PC-3 (cell line): ENCODE results near the gene MARCHF3. TPM values are rescaled to one million over a fixed set of nuclear protein-coding genes. Genes with fewer than 3 reads are reported as not detected.

Experiments
- ATAC-seq: fragments of 200-7000 bp; cut with Tn5 transposase; 2 replicates; pipeline ENCODE4 v1.9.1; 2020; ENCODE audit warnings: mild to moderate bottlenecking, moderate library complexity
- BruUV-seq: library from RNA; stranded (reverse); fragments of 400-500 nt; replicated peaks from 2 replicates; lab custom pipeline; 2021; lab: Mats Ljungman, UMichigan
- CTCF ChIA-PET: fragments of 300-600 bp; sonication (Branson Sonifier 250); formaldehyde crosslinking; loops from one replicate; lab custom pipeline; 2022; ENCODE audit warnings: antibody characterized with exemption; lab: Charles Lee
- POLR2A ChIA-PET: fragments of 300-600 bp; sonication (Branson Sonifier 250); formaldehyde crosslinking; loops from one replicate; lab custom pipeline; 2022; ENCODE audit warnings: antibody characterized with exemption; ENCODE audit not compliant: unreplicated experiment; lab: Charles Lee
- DNase-seq: peaks from one replicate; pipeline ENCODE4 v3.0.0-alpha.2; 2015
- H2AFZ ChIP-seq: fragments of 300-600 bp; sonication (generic); 2 replicates; pipeline ENCODE4 v1.6.0; 2016; ENCODE audit warnings: antibody characterized with exemption, low read length
- H3F3A ChIP-seq: fragments of 300-600 bp; sonication (generic); one replicate; pipeline ENCODE4 v1.6.0; 2017; ENCODE audit warnings: antibody characterized with exemption, low read length, control low read depth, mild to moderate bottlenecking; ENCODE audit not compliant: unreplicated experiment
- H3K27ac ChIP-seq: fragments of 300-600 bp; sonication (generic); 2 replicates; pipeline ENCODE4 v1.5.1; 2016; ENCODE audit warnings: mild to moderate bottlenecking, low read length
- H3K27me3 ChIP-seq: fragments of 300-600 bp; sonication (generic); 2 replicates; pipeline ENCODE4 v1.6.1; 2016; ENCODE audit warnings: low read length, mixed read lengths
- H3K36me3 ChIP-seq: fragments of 300-600 bp; sonication (generic); 2 replicates; pipeline ENCODE4 v1.6.1; 2016; ENCODE audit warnings: low read depth, mixed run types, low read length, mixed read lengths
- H3K4me1 ChIP-seq: fragments of 300-600 bp; sonication (generic); 2 replicates; pipeline ENCODE4 v1.5.1; 2016; ENCODE audit warnings: low read length; ENCODE audit not compliant: insufficient read depth
- H3K4me2 ChIP-seq: fragments of 300-600 bp; sonication (generic); 2 replicates; pipeline ENCODE4 v1.6.0; 2016; ENCODE audit warnings: low read length
- H3K4me3 ChIP-seq: fragments of 300-600 bp; sonication (generic); 2 replicates; pipeline ENCODE4 v1.5.1; 2016; ENCODE audit warnings: mild to moderate bottlenecking, low read length, mixed read lengths
- H3K79me2 ChIP-seq: fragments of 300-600 bp; sonication (generic); 2 replicates; pipeline ENCODE4 v1.6.1; 2017; ENCODE audit warnings: low read length, mixed read lengths
- H3K9ac ChIP-seq: fragments of 300-600 bp; sonication (generic); 2 replicates; pipeline ENCODE4 v1.6.0; 2016; ENCODE audit warnings: mild to moderate bottlenecking, low read length
- H3K9me2 ChIP-seq: fragments of 300-600 bp; sonication (generic); replicated peaks from 2 replicates; pipeline ENCODE4 v1.6.1; 2016; ENCODE audit warnings: mixed run types, low read length, mixed read lengths
- H3K9me3 ChIP-seq: fragments of 300-600 bp; sonication (generic); 2 replicates; pipeline ENCODE4 v1.6.1; 2016; ENCODE audit warnings: low read length, mixed read lengths
- H4K20me1 ChIP-seq: fragments of 300-600 bp; sonication (generic); 2 replicates; pipeline ENCODE4 v1.6.1; 2016; ENCODE audit warnings: low read length, mixed read lengths
- CTCF ChIP-seq: fragments of 300-600 bp; sonication (generic); conservative IDR thresholded peaks from 2 replicates; pipeline ENCODE4 v1.5.1; 2017; ENCODE audit warnings: antibody characterized with exemption, low read depth, mild to moderate bottlenecking, low read length
- EZH2 ChIP-seq: fragments of 300-600 bp; sonication (generic); IDR thresholded peaks from one replicate; pipeline ENCODE4 v1.6.1; 2017; ENCODE audit warnings: antibody characterized with exemption, mild to moderate bottlenecking, low read length; ENCODE audit not compliant: unreplicated experiment
- EZH2phosphoT487 ChIP-seq: fragments of 300-600 bp; sonication (generic); IDR thresholded peaks from 2 replicates; pipeline ENCODE4 v1.6.1; 2018; ENCODE audit warnings: mild to moderate bottlenecking, antibody characterized with exemption, low read length, borderline replicate concordance
- intact Hi-C: fragments of 100-400 bp; cut with micrococcal nuclease; formaldehyde crosslinking; loops from 2 replicates; pipeline ENCODE4 v1.9.0; 2023
- total RNA-seq: library from RNA; depleted of rRNA; stranded (reverse); fragments of >200 nt; gene quantifications from 2 replicates; pipeline ENCODE4 v1.2.3, GENCODE V29; 2014

MARCHF3 gene
- total RNA-seq, 1 experiment from 2014 or later = 2.5 TPM

GRCh38 chr5:126863402-126863801, 167.0 kb downstream of the MARCHF3 start:
- H3K4me2 ChIP-seq = no peak overlapping the region
- no peaks in the 10 kb centered on the region for H3K36me3 ChIP-seq
- no peaks in the 10 kb centered on the region for H3F3A ChIP-seq
- ATAC-seq = no peak
- DNase-seq = no peak
- H3K9me3 ChIP-seq = no peaks in the 10 kb centered on the region
- TF ChIP-seq CTCF = no peak
- TF ChIP-seq EZH2 = no peak
- TF ChIP-seq EZH2phosphoT487 = no peak
- no TSS peak for BruUV-seq
- intact Hi-C loops = no loop called here
- H3K27me3 ChIP-seq = no peaks in the 10 kb centered on the region
- H3K27ac ChIP-seq = no peak overlapping the region
- H2AFZ ChIP-seq = no peak overlapping the region
- H3K79me2 ChIP-seq = no peaks in the 10 kb centered on the region
- no peaks in the 10 kb centered on the region for H3K9me2 ChIP-seq
- no peaks in the 10 kb centered on the region for H3K4me1 ChIP-seq
- ChIA-PET CTCF (no interaction called here), POLR2A (no interaction called here)
- H3K9ac ChIP-seq = no peak overlapping the region
- H4K20me1 ChIP-seq = no peaks in the 10 kb centered on the region
- no peak overlapping the region for H3K4me3 ChIP-seq

- CTCF ChIA-PET = no interaction called here
- no peak overlapping the region for H2AFZ ChIP-seq
These were observed 171.9 kb downstream of the MARCHF3 start for GRCh38 chr5:126858441-126858840.

More at GRCh38 chr5:126858441-126858840, 171.9 kb downstream of the MARCHF3 start:
- no peak overlapping the region for H3K9ac ChIP-seq
- no TSS peak for BruUV-seq
- no peaks in the 10 kb centered on the region for H3K27me3 ChIP-seq
- H3K9me3 ChIP-seq = no peaks in the 10 kb centered on the region
- H3K36me3 ChIP-seq = no peaks in the 10 kb centered on the region
- H4K20me1 ChIP-seq = no peaks in the 10 kb centered on the region
- no peak overlapping the region for H3K27ac ChIP-seq
- no peak overlapping the region for H3K4me2 ChIP-seq
- H3K4me1 ChIP-seq = no peaks in the 10 kb centered on the region
- POLR2A ChIA-PET = no interaction called here
- no peaks in the 10 kb centered on the region for H3K9me2 ChIP-seq
- H3K79me2 ChIP-seq = no peaks in the 10 kb centered on the region
- ATAC-seq (no peak), DNase-seq (no peak)
- H3K4me3 ChIP-seq = no peak overlapping the region
- intact Hi-C loops = no loop called here
- H3F3A ChIP-seq = no peaks in the 10 kb centered on the region
- TF ChIP-seq EZH2phosphoT487 = no peak
- TF ChIP-seq CTCF = no peak
- no peak for TF ChIP-seq EZH2
